ENCODE measurements around the gene CLNK.

Gene CLNK

DNA sequence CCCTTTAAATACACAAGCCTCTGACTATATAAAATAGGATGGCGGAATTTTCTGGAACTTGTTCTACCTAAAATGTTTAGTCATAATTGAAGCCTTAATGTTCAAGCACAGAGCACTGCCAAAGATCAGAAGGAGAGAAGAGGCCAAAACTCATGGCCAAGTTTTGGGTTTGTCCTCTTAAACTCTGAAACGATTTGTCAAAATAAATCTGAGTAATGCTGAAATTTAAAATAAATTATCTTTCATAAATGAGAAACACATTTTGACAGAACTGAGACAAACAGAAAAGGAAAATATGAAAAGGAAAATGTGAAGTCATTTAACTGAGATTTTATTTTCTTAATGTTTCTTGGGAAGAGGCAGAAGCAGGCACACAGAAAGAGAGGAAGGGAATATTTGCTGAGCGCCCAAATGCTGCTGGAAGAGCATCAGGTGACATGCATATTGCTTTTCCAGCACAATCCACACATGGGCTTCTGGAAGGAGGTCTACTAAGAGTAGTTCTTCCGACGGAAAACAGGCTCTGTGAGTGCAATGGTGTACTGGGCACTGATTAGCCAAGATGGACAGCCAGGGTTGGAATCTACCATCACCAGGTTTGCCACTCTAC lies 179.9 kb downstream of the CLNK start:
- no peak for DNase-seq (ENCODE audit: low spot score)

DNA sequence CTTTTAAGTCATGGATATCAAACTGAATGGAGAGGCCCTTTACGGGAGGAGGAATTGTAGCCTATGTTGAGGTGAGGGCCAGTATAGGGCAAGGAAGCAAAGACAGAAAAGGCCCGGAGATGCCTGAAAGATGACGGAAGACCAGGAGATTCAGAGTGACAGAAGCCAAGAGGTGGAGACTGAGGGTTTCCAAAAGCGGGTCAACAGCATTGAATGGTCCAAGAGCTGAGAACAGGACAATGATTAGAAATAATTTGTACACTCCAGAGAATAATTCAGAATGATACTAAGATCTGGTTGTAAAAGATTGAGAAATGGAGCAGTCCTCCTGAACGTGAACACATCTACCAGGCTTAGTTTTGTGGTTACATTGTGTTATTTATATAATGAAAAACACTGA lies 181.9 kb downstream of the CLNK start:
- DNase-seq (ENCODE audit: low spot score) = no peak

DNA sequence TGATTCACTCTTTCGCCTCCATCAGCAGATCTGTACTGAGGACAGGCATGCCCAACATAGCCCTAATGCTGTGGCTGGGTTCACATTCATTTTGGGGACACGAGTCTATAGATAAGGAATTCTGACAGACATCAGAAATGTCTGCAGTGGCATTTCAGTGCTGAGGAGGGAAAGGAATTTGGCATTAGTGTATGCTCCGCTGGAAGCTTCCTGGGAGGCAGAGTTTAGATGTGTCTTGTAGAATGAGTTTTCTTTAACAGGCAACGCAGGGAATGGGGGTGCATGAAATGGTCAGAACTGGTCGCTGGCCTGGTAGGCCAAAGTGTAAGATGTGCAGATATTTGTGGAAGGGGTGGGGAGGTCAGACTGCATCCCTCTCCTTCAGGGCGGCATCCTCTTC lies 183.8 kb downstream of the CLNK start:
- no peak for DNase-seq (ENCODE audit: low spot score)

DNA sequence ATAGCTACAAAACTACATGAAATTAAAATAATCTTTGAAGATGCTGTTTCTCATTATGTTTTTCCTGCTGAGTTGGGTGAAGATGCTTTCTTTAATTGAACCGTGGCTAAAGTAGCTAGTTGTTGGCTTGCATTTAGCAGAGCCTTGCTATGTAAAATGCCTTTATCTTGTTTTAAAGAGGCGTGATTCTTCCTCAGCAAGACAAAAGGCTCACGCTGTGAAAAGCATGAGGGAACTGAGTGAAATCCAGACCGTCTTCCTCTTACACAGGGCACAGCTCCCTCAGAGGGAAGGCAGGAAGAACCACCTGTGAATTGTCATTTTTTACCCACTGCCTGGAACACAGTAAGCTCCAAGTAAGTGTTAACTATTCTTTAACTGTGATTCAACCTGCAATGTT lies 188.4 kb downstream of the CLNK start:
- no peak for DNase-seq (ENCODE audit: low spot score)

- no peak for DNase-seq (ENCODE audit: low spot score)
Observed at GRCh38 chr4:10495651-10496050, 188.9 kb downstream of the CLNK start.

DNA sequence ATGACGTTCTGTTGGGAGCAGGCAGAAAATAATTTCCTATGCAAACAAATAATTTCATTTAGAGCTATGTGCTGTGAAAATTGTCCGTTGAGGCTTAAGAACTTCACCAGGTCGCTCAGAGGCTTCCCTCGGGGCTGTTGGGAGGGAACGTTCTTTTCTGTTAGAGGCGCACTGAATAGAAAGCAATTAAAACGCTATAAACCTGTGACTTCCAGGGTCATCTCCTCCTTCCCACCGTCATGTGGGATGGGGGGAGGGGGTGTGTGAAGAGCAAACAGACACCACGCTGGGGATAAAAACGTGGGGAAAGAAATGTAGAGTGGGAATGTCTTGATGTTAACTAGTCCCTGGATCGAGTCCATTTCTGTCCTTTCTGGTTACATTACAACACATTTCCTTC lies 192.1 kb downstream of the CLNK start:
- DNase-seq (ENCODE audit: low spot score) = no peak

DNA sequence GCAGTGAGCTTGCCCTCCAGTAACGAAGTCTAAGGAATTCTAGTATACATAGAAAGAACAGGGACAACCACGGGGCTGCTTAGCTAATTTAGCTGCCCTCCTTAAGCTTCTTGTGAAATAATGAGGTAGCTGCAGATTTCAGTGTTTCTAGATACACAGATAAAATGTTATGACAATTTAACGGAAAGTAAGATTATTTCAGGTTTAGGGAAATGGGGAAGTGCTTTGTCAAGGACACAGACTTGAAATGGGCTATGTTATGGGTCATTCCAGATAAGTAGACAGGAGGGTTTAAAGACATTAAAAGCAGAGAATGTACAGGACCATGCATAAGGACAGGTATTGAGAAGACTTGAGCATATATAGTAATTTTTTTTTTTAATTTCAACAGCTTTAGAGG lies 193.2 kb downstream of the CLNK start:
- no peak for DNase-seq (ENCODE audit: low spot score)

- no peak for DNase-seq (ENCODE audit: low spot score)
Observed at GRCh38 chr4:10490996-10491395, 193.6 kb downstream of the CLNK start.

- DNase-seq (ENCODE audit: low spot score) = no peak
Observed at GRCh38 chr4:10482913-10483312, 201.7 kb downstream of the CLNK start.

DNA sequence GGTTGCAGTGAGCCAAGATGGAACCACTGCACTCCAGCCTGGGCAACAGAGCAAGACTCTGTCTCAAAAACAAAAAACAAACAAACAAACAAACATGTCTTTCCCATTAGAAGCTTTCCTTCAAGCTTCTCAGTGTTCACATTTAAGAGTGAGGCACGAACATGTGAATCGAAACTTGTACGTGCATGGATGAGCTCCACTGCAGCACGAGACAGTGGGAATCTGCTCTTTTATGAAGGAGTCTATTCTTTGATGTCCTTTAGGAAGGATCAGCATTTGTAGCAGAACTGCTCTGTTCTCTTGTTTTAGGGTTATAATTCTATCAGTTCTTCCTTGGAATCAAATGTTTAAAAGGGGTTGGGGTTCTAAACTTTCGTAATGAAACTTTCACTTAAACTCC lies 204.0 kb downstream of the CLNK start:
- no peak for DNase-seq (ENCODE audit: low spot score)

GRCh38 chr4:10478621-10479020 lies 205.9 kb downstream of the CLNK start:
- DNase-seq (ENCODE audit: low spot score) = no peak

GRCh38 chr4:10470505-10470904 lies 214.1 kb downstream of the CLNK start:
- no peak for DNase-seq (ENCODE audit: low spot score)

GRCh38 chr4:10466161-10466560 lies 218.4 kb downstream of the CLNK start:
- DNase-seq (ENCODE audit: low spot score) = no peak

DNA sequence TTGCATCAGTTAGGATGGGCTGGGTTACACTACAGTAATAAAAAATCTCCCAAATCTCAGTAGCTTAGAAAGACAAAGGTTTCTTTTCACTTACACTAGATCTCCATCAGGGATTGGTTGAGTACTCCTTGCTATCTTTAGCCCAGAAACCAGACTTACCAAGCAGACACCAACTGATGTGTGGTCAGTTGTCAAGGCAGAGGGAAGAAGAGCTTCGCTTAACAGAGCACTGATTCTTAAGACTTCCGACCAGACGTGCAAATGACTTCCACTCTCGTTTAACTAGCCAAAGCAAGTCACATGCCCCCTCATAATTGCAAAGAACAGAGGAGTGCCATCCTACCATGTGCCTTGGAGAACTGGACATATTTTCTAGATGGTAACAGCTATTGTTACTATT lies 221.7 kb downstream of the CLNK start:
- DNase-seq (ENCODE audit: low spot score) = no peak

- no peak for DNase-seq (ENCODE audit: low spot score)
Observed at GRCh38 chr4:10461850-10462400, 222.6 kb downstream of the CLNK start.

- DNase-seq (ENCODE audit: low spot score) = peak; percentile 92
Observed at GRCh38 chr4:10461091-10461849, 223.3 kb downstream of the CLNK start.

DNA sequence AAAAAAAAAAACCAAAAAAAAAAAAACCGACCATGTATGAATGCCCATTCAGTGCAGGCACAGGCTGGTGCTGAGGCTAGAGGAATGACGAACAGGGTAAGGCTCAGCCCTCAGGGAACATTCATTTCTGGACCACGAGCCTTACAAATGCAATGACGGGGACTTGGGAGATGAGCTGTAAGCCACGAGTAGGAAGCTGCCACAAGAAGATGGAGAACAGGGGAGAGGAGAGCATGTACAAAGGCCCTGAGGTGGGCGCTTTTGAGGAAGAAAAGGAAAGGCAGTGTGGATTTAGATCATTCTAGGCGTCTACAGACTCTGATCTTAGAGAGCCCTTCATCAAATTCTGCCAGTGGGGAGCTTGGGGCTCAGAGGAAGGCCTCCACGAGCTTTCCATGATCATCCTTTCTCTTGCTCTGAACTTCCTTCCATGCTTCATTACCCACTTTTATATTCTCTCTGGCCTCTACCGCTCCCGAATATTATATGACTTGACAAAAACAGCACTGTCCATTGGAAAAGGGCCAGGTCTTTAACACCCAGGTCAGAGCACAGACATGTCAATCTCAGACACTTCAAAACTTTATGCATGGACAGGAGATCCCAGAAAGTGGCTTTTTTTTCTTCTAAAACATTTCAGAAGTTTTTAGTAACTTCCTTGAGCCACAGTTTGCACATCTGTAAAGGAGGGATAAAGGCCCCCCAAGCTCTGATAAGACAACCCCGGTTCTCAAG lies 224.1 kb downstream of the CLNK start:
- DNase-seq (ENCODE audit: low spot score) = no peak

GRCh38 chr4:10459305-10459704 lies 225.3 kb downstream of the CLNK start:
- DNase-seq (ENCODE audit: low spot score) = no peak

- no peak for DNase-seq (ENCODE audit: low spot score)
Observed at GRCh38 chr4:10458177-10458576, 226.4 kb downstream of the CLNK start.

GRCh38 chr4:10457255-10457801 lies 227.2 kb downstream of the CLNK start, which contains the start of gene ZNF518B:
TSS of gene ZNF518B (minus strand) at chr4:10457426. CDS start at chr4:10446328, 11,098 bp downstream.
- DNase-seq (ENCODE audit: low spot score) = peak; percentile 97

GRCh38 chr4:10456595-10457254 lies 227.8 kb downstream of the CLNK start:
- DNase-seq (ENCODE audit: low spot score) = peak; percentile 80

GRCh38 chr4:10456260-10456594 lies 228.3 kb downstream of the CLNK start:
- DNase-seq (ENCODE audit: low spot score) = no peak
